Astrocyte of the cerebellum (primary cell): ENCODE results near the gene S100Z.

Experiments used
- DNase-seq: peaks from one replicate; pipeline ENCODE4 v3.0.0-alpha.2; 2011; ENCODE audit warnings: low read depth
- H3K4me3 ChIP-seq: 2 replicates; pipeline ENCODE4 v1.5.1; 2011; ENCODE audit warnings: mild to moderate bottlenecking, low read depth, low read length, moderate library complexity
- CTCF ChIP-seq: IDR thresholded peaks from 2 replicates; pipeline ENCODE4 v1.5.1; 2012; ENCODE audit warnings: low read length, low read depth, moderate library complexity, mild to moderate bottlenecking; ENCODE audit errors: missing control alignments
- in situ Hi-C: cut with HindIII; loops from 2 replicates; pipeline ENCODE4 v1.10.0; 2017; ENCODE audit warnings: low sequenced_read_pairs

Gene S100Z

GRCh38 chr5:76859591-76860247, 9.9 kb downstream of the S100Z start:
- H3K4me3 ChIP-seq: no peak overlapping the region
- no peak for DNase-seq
- no peak for TF ChIP-seq CTCF
- in situ Hi-C loops: no loop called here

GRCh38 chr5:76861612-76862011, 11.8 kb downstream of the S100Z start:
- H3K4me3 ChIP-seq: no peak overlapping the region
- in situ Hi-C loops: no loop called here
- TF ChIP-seq CTCF: no peak
- DNase-seq: peak; percentile 13

- no peak overlapping the region for H3K4me3 ChIP-seq
- TF ChIP-seq CTCF: no peak
- DNase-seq: no peak
- in situ Hi-C loops: no loop called here
These were observed 13.2 kb downstream of the S100Z start for GRCh38 chr5:76863001-76863400.

- no peak overlapping the region for H3K4me3 ChIP-seq
- in situ Hi-C loops: no loop called here
- no peak for TF ChIP-seq CTCF
- DNase-seq: no peak
These were observed 16.7 kb downstream of the S100Z start for GRCh38 chr5:76866503-76866902.

GRCh38 chr5:76867038-76867437, 17.2 kb downstream of the S100Z start:
- no peak for DNase-seq
- no peak for TF ChIP-seq CTCF
- in situ Hi-C loops: no loop called here
- H3K4me3 ChIP-seq: no peak overlapping the region

GRCh38 chr5:76867827-76868693, 18.2 kb downstream of the S100Z start:
- H3K4me3 ChIP-seq: no peak overlapping the region
- in situ Hi-C loops: no loop called here
- DNase-seq: peak; percentile 61
- peak; percentile 83 for TF ChIP-seq CTCF
